Measurements from ENCODE around the gene MED27. TPM values are rescaled to one million over a fixed set of nuclear protein-coding genes. Genes with fewer than 3 reads are reported as not detected.

Gene MED27
- total and polyA plus RNA-seq, 10 of the 15 experiments (the other 5 are each of a cell fraction or from before 2014, with no cell fraction given) = 20.3 to 50.3 (median 35.5) TPM

DNA sequence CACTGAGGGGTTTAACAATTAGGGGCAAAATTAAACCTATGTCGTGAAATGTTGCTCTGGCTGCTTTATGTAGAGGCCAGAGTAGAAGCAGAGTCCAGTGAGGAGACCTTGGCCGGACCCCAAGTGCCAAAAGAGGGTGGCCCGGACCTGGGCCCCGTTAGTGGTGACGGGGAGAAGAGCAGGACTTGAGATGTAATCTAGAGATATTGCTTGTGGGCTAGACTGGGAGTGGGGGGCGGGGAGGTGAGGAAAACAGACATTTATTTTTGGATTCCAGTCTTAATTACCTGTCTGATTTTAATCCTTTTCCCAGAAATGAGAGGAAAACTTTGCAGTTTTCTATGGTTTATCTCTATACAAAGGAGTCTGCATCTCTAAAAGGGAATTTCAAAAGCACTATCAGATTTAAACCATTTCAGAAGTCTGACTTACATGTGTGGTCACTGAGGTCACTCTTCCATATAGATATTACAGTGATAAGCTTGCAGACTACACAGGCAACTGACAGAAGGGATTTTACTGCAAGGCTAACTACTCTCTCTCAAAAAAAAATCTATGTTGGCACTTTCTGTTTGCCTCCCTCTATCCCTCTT lies 108.1 kb downstream of the MED27 start (continued):
- TF ChIP-seq, protein P1, sequence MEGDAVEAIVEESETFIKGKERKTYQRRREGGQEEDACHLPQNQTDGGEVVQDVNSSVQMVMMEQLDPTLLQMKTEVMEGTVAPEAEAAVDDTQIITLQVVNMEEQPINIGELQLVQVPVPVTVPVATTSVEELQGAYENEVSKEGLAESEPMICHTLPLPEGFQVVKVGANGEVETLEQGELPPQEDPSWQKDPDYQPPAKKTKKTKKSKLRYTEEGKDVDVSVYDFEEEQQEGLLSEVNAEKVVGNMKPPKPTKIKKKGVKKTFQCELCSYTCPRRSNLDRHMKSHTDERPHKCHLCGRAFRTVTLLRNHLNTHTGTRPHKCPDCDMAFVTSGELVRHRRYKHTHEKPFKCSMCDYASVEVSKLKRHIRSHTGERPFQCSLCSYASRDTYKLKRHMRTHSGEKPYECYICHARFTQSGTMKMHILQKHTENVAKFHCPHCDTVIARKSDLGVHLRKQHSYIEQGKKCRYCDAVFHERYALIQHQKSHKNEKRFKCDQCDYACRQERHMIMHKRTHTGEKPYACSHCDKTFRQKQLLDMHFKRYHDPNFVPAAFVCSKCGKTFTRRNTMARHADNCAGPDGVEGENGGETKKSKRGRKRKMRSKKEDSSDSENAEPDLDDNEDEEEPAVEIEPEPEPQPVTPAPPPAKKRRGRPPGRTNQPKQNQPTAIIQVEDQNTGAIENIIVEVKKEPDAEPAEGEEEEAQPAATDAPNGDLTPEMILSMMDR (IDR thresholded peaks at IDR 0.05 in 2 of 3, conservative IDR thresholded peaks at IDR 0.05 in 1 of 3; ENCODE audit: control insufficient read depth in 2 of 3, extremely low read depth in 1 of 3, insufficient read depth in 1 of 3, low read depth in 3 of 3, low read length in 3 of 3) = no peak
- TF ChIP-seq RCOR1 (conservative IDR thresholded peaks at IDR 0.05; ENCODE audit: low read depth, low read length) = no peak

- no peaks in the 10 kb centered on the region for H3K4me1 ChIP-seq (ENCODE audit: control insufficient read depth, insufficient read depth, low read length)
- 100% methylated on average over 5 of the region's 5 CpGs for WGBS (ENCODE audit: insufficient coverage, insufficient replicate concordance, low lambda C conversion rate, missing lambda C conversion rate)
- ChIA-PET POLR2A (no interaction called here), SMC1A (ENCODE audit: uncharacterized antibody, unreplicated experiment) (no interaction called here), RAD21 (ENCODE audit: unreplicated experiment) (no interaction called here), CTCF (no interaction called here)
- no peak overlapping the region for H3K4me3 ChIP-seq
- BruUV-seq (replicated peaks) = no TSS peak
- H3K79me2 ChIP-seq (ENCODE audit: control insufficient read depth, insufficient read depth, low read length) = no peaks in the 10 kb centered on the region
- in situ Hi-C loops (cut with MboI) (no loop called here), intact Hi-C loops (cut with micrococcal nuclease; ENCODE audit: unreplicated experiment) (no loop called here)
- H3K9me3 ChIP-seq (replicated peaks; ENCODE audit: control insufficient read depth, insufficient read depth, low read length) = no peaks in the 10 kb centered on the region
- FAIRE-seq (no peak), DNase-seq (ENCODE audit: low read depth, low spot score) (no peak), ATAC-seq (no peak)
- H3K9ac ChIP-seq (ENCODE audit: control insufficient read depth, insufficient read depth, low read length) = no peak overlapping the region
- H3K27ac ChIP-seq (ENCODE audit: control insufficient read depth, insufficient read depth) = no peak overlapping the region
- H3K27me3 ChIP-seq (replicated peaks in 1 of 2; ENCODE audit: control insufficient read depth in 2 of 2, insufficient read depth in 2 of 2, low read length in 1 of 2) = no peaks in the 10 kb centered on the region
- TF ChIP-seq KAT2A (conservative IDR thresholded peaks at IDR 0.05; ENCODE audit: control insufficient read depth, low read depth, low read length) (no peak), KLF5 (IDR thresholded peaks at IDR 0.05; ENCODE audit: partially characterized antibody) (no peak), KDM1A (IDR thresholded peaks at IDR 0.05; ENCODE audit: borderline replicate concordance) (no peak), SKIL (IDR thresholded peaks at IDR 0.05; ENCODE audit: low read depth, poor library complexity, severe bottlenecking) (no peak), IRF5 (IDR thresholded peaks at IDR 0.05; ENCODE audit: borderline replicate concordance) (no peak), CREM (IDR thresholded peaks at IDR 0.05; ENCODE audit: low read depth) (no peak), MEF2A (IDR thresholded peaks at IDR 0.05; ENCODE audit: insufficient read depth, low read depth, low read length) (no peak)
- TF ChIP-seq, protein P1 (IDR thresholded peaks at IDR 0.05 in 2 of 3, conservative IDR thresholded peaks at IDR 0.05 in 1 of 3; ENCODE audit: control insufficient read depth in 2 of 3, extremely low read depth in 1 of 3, insufficient read depth in 1 of 3, low read depth in 3 of 3, low read length in 3 of 3) = no peak
- no peak overlapping the region for H2AFZ ChIP-seq (ENCODE audit: control insufficient read depth, low read depth, low read length)
- H3K4me2 ChIP-seq (ENCODE audit: control insufficient read depth, insufficient read depth) = no peak overlapping the region
- no peaks in the 10 kb centered on the region for H4K20me1 ChIP-seq (ENCODE audit: control insufficient read depth, insufficient read depth)
- no peaks in the 10 kb centered on the region for H3K36me3 ChIP-seq (ENCODE audit: control insufficient read depth in 2 of 2, insufficient read depth in 2 of 2, low read length in 1 of 2)
These were observed 110.1 kb downstream of the MED27 start for GRCh38 chr9:131969469-131969989.
